ENCODE measurements around the gene APOBEC3B. TPM values are rescaled to one million over a fixed set of nuclear protein-coding genes. Genes with fewer than 3 reads are reported as not detected.

APOBEC3B gene
- polyA plus RNA-seq, 1 donor (not counting 4 experiments of a cell fraction or from before 2014, with no cell fraction given) = 3.4 TPM

DNA sequence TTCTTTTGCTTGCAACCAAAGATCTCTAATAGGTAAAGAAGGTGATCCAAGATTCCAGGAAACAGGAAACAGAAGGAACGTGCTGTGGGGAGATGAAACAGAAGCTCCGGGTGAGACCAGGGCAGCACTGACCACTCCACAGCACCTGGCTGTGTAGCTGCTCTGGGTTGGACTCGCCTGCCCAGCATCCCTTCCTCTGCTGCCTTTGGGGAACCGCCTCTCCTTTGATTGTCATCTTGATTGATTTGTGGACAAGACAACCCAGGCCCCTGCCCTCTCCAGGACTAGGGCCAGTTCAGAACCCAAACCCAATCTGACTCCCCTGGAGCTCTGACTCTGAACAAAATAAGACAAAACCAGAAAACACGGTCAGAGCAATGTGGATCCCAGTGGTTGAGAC, 39.4 kb upstream of the APOBEC3B start:
- H3K9me1 ChIP-seq (ENCODE audit: control insufficient read depth, extremely low read depth, insufficient read depth, low read length) = no peaks in the 10 kb centered on the region
- no peak for TF ChIP-seq EZH2 (IDR thresholded peaks at IDR 0.05; ENCODE audit: low read length)
- TF ChIP-seq, protein P1, sequence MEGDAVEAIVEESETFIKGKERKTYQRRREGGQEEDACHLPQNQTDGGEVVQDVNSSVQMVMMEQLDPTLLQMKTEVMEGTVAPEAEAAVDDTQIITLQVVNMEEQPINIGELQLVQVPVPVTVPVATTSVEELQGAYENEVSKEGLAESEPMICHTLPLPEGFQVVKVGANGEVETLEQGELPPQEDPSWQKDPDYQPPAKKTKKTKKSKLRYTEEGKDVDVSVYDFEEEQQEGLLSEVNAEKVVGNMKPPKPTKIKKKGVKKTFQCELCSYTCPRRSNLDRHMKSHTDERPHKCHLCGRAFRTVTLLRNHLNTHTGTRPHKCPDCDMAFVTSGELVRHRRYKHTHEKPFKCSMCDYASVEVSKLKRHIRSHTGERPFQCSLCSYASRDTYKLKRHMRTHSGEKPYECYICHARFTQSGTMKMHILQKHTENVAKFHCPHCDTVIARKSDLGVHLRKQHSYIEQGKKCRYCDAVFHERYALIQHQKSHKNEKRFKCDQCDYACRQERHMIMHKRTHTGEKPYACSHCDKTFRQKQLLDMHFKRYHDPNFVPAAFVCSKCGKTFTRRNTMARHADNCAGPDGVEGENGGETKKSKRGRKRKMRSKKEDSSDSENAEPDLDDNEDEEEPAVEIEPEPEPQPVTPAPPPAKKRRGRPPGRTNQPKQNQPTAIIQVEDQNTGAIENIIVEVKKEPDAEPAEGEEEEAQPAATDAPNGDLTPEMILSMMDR (optimal IDR thresholded peaks at IDR 0.05 in 1 of 3, IDR thresholded peaks at IDR 0.05 in 1 of 3, conservative IDR thresholded peaks at IDR 0.05 in 1 of 3; ENCODE audit: extremely low read depth in 1 of 3, insufficient read depth in 2 of 3, low read length in 3 of 3) = no peak
- FAIRE-seq (no peak), DNase-seq (ENCODE audit: low read depth, low spot score) (no peak)
- H4K20me1 ChIP-seq (ENCODE audit: control insufficient read depth, extremely low read depth, insufficient read depth, low read length) = no peaks in the 10 kb centered on the region
- H3K4me1 ChIP-seq (ENCODE audit: control insufficient read depth, extremely low read depth, insufficient read depth, low read length) = no peaks in the 10 kb centered on the region
- H3K27me3 ChIP-seq (ENCODE audit: control insufficient read depth, extremely low read depth, insufficient read depth, low read length) = peaks cover 31% of the 10 kb centered on the region
- no peak overlapping the region for H3K27ac ChIP-seq (ENCODE audit: control insufficient read depth, insufficient read depth, low read length)
- H3K9ac ChIP-seq (ENCODE audit: control insufficient read depth, extremely low read depth, insufficient read depth, low read length) = no peak overlapping the region
- H3K36me3 ChIP-seq (ENCODE audit: control insufficient read depth in 2 of 2, extremely low read depth in 1 of 2, insufficient read depth in 2 of 2, low read length in 2 of 2) = no peaks in the 10 kb centered on the region
- no peak overlapping the region for H3K4me3 ChIP-seq (ENCODE audit: control insufficient read depth in 2 of 3, extremely low read depth in 1 of 3, insufficient read depth in 2 of 3, low read depth in 1 of 3, low read length in 3 of 3)
- dilution Hi-C loops (cut with MboI; ENCODE audit: extremely low pct_ligation_motif_present, low sequenced_read_pairs) = no loop called here
- no peaks in the 10 kb centered on the region for H3K9me3 ChIP-seq (ENCODE audit: control insufficient read depth, low read depth, low read length)
- no peak overlapping the region for H3K4me2 ChIP-seq (ENCODE audit: control insufficient read depth, extremely low read depth, insufficient read depth, low read depth, low read length)
- H3K79me2 ChIP-seq (ENCODE audit: control insufficient read depth, insufficient read depth, low read length) = no peaks in the 10 kb centered on the region
- H2AFZ ChIP-seq (ENCODE audit: control insufficient read depth, low read length) = no peak overlapping the region

DNA sequence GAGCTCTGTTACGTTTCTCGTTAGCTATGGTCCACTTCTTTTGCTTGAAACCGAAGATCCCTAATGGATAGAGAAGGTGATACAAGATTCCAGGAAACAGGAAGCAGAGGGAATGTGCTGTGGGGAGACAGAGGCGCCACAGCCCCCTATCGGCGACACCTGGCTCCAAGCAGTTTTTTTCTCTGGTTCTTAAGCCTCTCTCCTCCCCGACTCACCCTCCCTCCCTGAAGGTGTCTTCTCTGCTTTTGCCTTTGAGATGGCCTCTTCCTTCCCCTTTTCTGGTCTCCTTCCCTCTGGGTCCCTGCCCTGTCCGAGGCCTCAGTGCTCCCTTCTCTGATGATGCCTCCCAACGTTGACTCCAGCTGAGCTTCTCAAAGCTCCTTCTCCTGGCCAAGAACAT, 38.9 kb upstream of the APOBEC3B start:
- Histone ChIP-seq H3K4me3 (ENCODE audit: control insufficient read depth in 2 of 3, extremely low read depth in 1 of 3, insufficient read depth in 2 of 3, low read depth in 1 of 3, low read length in 3 of 3) (no peak overlapping the region), H3K9me1 (ENCODE audit: control insufficient read depth, extremely low read depth, insufficient read depth, low read length) (no peaks in the 10 kb centered on the region), H3K79me2 (ENCODE audit: control insufficient read depth, insufficient read depth, low read length) (no peaks in the 10 kb centered on the region), H3K36me3 (ENCODE audit: control insufficient read depth in 2 of 2, extremely low read depth in 1 of 2, insufficient read depth in 2 of 2, low read length in 2 of 2) (no peaks in the 10 kb centered on the region), H3K27ac (ENCODE audit: control insufficient read depth, insufficient read depth, low read length) (no peak overlapping the region), H3K4me1 (ENCODE audit: control insufficient read depth, extremely low read depth, insufficient read depth, low read length) (no peaks in the 10 kb centered on the region), H3K9me3 (ENCODE audit: control insufficient read depth, low read depth, low read length) (no peaks in the 10 kb centered on the region), H3K4me2 (ENCODE audit: control insufficient read depth, extremely low read depth, insufficient read depth, low read depth, low read length) (no peak overlapping the region), H3K27me3 (ENCODE audit: control insufficient read depth, extremely low read depth, insufficient read depth, low read length) (peaks cover 31% of the 10 kb centered on the region), H3K9ac (ENCODE audit: control insufficient read depth, extremely low read depth, insufficient read depth, low read length) (no peak overlapping the region), H2AFZ (ENCODE audit: control insufficient read depth, low read length) (no peak overlapping the region), H4K20me1 (ENCODE audit: control insufficient read depth, extremely low read depth, insufficient read depth, low read length) (no peaks in the 10 kb centered on the region)
- FAIRE-seq (no peak), DNase-seq (ENCODE audit: low read depth, low spot score) (no peak)
- TF ChIP-seq, protein P1 (optimal IDR thresholded peaks at IDR 0.05 in 1 of 3, IDR thresholded peaks at IDR 0.05 in 1 of 3, conservative IDR thresholded peaks at IDR 0.05 in 1 of 3; ENCODE audit: extremely low read depth in 1 of 3, insufficient read depth in 2 of 3, low read length in 3 of 3) = no peak
- no peak for TF ChIP-seq EZH2 (IDR thresholded peaks at IDR 0.05; ENCODE audit: low read length)
- dilution Hi-C loops (cut with MboI; ENCODE audit: extremely low pct_ligation_motif_present, low sequenced_read_pairs) = no loop called here

Measured in keratinocyte (primary cell).